Hematopoietic multipotent progenitor cell (in vitro differentiated cells): Measurements from ENCODE around the gene BSDC1. TPM values are rescaled to one million over a fixed set of nuclear protein-coding genes. Genes with fewer than 3 reads are reported as not detected.
"Not testable (repeated sequence)": the region's sequence is repeated elsewhere in the genome, so short reads cannot be mapped to it uniquely, and the experiment has no call there.

Source experiments
- DNase-seq, 3 donors: peaks; one replicate each; pipeline ENCODE4 v3.0.0-alpha.2; 2011 to 2015; ENCODE audit warnings: low read depth in 2 of 3, low spot score in 2 of 3
- total RNA-seq: library from RNA; depleted of rRNA; stranded (reverse); fragments of >200 nt; gene quantifications from one replicate; pipeline ENCODE4 v1.2.3, GENCODE V29; 2012

Gene BSDC1
- total RNA-seq, 1 donor = 73.8 TPM

DNA sequence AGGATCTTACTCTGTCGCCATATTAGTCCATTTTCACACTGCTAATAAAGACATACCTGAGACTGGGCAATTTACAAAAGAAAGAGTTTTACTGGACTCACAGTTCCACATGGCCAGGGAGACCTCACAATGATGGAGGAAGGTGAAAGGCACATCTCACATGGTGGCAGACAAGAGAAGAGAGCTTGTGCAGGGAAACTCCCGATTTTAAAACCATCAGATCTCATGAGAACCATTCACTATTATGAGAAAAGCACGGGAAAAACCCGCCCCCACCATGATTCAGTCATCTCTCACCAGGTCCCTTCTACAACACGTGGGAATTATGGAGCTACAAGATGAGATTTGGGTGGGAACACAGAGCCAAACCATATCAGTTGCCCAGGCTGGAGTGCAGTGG is 2.3 kb upstream of the BSDC1 start:
- not testable (repeated sequence) for DNase-seq

DNA sequence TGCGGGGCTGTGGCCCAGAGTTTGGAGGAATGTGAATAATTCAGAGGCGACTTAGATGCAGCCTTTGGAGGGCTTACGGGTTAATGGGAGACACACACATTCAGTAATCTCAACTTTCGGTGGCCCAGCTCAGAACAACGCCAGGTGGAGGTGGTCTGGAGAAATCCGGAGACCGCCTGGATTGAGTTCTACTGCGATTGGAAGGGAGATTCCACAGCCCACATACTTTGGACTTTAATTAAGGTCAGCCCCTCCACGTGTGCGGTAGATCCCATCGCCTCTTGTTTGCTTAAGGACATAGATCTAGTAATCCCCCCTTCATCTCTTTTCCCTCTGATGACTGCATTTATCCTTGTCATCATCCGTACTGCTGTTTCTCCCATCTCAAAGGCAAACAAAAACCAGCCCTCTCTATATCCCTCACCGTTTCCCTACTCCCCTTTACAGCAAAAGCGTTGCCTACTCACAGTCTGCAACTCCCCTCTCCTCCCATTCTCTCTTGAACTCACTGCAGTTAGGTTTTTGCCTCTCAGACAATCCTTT is 720 bp upstream of the BSDC1 start:
- peak in 1 of 3 donors; percentile 25 for DNase-seq

DNA sequence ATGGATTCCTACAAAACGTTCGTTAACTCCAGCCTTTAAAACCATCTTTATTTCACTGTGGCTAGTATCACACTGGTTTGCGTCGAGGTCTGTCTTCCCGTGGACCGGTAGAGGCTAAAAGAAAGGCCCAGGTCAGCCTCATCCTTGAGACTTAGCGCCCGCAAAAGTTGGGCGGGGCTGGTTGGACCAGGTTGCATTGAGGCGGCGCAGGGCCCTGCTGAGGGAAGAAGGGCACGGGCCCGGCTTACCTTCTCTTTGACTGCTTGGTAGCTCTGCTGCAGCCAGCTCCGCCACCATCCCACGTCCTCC is 455 bp downstream of the BSDC1 start:
- peak in 1 of 3 donors; percentile 60 for DNase-seq

DNA sequence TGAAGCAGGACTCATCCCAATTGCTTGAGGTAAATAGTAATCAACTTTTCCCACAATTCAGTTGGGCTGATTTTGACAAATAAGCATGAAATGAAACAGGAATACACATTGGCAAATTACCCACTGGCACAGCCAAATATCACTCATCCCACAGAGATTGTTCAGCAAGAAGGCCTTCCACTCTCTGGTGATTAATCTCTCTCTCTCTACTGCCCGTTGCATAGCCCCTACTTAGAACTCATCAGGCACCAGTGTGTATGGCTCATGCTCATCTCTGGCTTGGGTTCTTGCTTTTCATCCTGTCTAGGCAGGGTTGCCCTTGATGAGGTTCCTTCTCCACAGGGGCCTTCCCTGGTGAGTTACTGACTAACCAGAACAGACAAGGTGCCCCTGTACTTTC is 1.1 kb downstream of the BSDC1 start:
- DNase-seq = no peak

DNA sequence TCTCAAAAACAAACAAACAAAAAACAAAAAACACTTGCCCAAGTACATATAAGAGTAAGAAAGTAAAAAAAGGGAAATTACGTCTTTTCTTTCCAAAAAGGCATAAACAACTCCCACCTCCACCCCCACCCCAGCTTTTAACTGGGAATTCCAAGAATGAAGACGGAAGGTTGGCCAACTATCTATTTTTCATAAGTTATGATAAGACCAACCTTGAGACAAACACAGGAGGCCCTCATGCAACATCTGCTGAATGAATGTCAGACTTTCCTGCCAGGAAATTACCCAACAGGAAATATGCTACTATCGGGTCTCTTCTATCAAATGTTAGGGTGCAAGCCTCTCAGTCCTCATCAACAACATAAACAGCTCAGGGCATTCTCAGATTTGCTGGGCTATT is 1.9 kb downstream of the BSDC1 start:
- no peak for DNase-seq

DNA sequence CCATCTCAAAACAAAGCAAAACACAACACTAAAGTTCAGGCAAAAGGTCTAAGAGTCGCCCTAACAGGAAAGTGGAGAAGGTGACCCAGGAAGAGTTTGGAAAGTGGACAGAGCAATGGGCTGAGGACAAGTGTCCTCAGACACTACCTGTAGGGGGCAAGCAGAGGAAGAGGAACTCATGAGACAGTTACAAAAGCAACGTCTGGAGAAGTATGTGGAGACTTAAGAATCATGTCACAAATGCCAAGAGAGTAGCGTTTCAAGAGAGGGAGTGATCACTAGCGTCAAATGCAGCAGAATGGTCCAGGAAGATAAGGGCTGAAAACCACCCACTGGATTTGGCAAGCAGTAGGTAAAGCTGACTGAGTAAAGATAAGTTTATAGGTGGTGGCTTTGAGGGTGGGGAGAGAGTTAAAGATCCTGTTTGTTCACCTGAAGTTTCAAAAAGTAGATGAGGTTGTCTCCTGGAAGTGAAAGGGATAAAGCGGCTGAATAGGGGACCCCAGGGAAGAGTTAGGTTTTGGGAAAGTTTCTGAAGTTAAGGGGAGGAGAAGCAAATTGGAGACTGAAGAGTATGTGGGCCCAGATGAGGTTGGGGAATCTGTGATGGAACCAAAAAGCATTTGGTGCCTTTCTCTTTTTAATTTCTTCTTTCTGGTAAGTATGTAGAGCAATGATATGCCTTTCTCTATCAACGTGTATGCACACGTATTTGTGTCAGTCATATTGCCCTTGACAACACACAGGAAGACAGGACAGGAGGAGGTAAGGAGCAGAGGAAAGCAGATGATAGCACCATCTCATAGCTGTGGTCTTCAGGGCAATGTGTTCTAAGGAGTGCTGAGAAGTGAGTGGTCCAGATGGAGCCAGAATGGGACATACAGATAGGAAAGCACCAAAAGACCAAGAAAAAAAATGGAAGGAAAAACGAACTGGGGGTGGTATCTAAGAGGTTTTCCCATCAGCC is 3.1 kb downstream of the BSDC1 start:
- peak in 2 of 3 donors; percentile 44 to 48 for DNase-seq

DNA sequence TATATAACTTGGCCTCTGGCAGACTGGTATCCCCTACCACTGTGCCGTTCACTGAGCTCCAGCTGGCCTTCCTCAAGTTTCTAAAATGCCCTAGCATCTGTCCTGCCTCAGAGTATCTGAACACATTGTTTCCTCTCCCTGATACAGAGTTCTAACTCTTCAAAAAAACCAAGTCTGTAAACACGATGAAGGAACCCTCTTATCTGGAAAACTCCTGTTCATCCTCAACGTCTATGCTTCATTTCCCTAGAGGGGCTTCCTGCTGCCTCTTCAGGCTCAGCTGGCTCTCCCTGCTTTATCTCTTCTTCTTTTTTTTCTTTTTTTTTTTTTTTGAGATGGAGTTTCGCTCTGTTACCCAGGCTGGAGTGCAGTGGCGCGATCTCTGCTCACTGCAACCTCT is 5.6 kb downstream of the BSDC1 start:
- DNase-seq = no peak

DNA sequence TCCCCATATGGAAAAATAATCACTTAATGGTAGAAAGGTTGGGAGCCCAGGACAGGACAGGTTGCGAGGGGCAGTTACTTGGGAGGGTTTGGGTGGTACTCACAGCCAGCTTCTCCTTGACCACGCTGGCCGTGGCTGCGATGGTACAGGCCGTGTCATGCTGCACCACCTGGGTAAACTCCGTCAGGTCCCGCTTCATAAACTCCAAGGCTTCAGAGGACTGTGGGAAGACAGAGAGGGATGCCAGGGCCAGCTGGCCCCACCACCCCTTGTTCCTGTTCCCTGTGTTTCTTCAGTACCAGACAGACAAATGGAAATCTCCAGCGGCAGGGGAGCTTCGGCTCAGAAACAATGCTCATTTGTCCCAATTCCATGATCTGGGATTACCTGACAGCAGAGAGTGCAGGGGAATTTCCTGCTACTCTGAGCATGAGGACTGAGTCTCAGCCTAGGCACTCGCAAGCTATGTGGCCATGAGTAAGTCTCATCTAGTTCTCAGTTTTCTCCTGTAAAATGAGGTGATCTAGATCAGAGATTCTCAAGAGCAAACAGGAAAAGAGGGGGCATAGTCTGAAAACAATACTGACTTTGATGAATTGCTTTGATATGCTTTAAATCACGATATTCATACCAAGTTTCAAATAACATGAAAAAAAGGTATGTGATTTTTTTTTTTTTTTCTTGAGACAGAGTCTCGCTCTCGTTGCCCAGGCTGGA is 7.4 kb downstream of the BSDC1 start:
- no peak for DNase-seq

DNA sequence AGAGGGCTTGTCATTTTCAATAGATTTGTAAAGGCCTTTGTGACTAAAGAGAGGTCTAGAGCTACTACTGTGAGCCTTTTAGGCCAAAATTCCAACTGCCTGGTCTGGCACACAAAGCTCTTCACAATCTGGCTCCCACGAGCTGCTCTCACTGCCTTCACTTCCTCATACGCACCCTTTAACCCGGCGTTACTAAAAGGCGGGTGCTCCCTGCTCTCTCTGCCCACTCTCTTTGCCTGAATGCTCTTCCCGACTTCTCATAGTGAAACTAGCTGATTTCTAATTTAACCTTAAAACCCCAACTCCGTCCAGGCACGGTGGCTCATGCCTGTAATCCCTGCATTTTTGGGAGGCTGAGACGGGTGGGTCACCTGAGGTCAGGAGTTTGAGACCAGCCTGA is 14.2 kb downstream of the BSDC1 start:
- no peak for DNase-seq

DNA sequence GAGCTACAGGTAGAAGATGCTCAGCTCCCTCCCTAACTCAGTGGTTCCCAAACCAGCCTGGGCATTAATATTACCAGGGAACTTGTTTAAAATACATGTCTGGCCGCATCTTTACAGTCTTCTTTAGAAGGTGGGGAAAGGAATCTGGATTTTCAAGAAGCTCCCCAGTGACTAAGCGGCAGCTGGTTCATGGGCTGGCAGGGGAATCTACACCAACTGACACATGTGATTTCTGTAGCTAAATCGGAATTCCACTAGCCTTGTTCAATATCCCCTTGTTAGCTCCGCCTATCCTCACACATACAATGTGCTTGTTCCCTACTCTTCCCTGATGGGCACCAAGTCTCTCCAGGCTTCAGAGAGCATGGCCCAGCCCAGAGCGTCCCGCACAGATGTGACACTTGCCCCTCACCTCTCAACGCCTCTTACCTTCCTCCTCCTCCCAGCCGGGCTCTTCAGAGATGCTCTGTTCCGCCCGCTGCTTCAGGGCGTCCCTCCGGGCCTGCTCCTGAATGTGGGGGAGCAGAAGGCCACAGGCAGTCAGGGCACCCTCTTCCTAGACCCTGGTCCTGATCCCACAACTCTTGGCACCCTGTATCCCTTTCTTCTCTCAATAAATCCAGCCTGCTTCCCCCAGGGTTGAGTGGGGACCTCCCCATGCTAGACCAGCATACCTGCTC is 16.6 kb downstream of the BSDC1 start:
- DNase-seq = no peak

DNA sequence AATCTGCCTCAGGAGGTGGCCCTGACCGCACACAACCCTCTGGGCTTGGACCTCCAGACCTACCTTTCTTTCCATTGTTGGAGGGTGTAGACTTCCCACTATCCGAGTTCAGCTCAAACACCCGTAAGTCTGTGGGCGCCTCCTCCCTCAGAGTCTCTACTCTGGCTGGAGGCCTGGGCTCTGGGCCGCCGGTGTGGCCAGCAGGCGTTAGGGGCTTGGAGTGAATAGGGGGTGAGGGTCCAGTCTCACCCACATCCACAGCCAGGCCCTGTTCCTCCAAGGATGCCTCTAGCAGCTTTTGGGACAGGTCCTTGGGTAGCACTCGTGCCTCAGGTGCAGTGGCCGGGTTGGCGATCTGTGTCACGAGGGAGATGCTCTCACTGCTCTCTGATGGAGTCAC is 18.0 kb downstream of the BSDC1 start:
- no peak for DNase-seq

DNA sequence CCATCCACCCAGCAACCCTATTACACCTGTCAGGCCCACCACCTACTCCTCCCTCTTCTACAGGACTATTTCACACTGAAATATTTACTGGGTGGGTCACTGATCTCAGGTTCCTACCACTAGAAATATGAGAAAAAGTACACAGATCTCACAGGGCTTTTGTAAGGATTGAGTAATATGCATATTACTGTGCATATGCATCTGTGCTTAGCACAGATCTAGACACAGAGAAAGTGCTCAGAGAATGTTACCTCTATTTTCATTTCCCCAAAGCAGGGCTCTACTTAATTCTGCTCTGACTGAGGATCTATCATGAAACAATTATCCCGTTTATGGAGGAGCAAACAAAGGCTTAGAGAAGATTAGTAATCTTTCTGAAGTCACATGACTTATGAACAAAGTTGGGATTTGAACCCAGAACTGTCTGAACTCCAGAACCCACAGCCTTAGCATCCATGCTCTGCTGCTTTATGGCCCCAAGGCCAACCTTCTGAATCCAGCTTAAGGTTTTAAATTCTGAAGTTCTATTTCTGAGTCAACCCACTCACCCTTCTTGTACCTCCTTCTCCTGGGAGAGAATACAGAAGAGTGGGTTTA is 20.1 kb downstream of the BSDC1 start:
- DNase-seq = no peak

DNA sequence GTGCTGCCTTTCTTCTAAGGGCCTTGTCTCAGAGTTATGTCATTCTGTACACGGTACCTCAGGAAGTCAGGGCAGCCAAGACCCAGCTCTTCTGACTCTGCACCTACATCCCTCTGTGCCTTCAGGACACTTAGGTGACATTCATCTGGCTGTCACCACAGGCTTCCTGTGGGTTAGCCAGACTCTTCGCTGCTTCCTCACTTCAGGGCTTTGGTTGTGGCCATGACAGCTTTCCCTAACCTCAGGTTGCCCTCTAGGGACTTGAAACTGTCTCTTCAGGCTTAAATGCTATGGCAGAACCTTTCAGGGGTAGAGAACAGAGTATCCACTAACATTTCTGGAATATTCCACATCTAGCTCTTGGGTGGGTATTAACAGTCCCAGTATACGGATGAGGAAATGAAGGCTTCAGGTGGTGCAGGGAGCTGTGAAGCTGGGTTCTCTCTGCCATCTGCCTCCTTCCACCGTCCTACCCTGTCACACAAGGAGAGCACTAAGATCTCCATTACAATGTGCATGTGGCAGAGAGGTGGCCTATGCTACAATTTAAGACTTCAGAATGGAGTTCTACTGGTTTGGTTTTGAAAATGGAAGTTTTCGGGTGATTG is 22.0 kb downstream of the BSDC1 start:
- DNase-seq = peak; percentile 36 to 88 (median 78)

DNA sequence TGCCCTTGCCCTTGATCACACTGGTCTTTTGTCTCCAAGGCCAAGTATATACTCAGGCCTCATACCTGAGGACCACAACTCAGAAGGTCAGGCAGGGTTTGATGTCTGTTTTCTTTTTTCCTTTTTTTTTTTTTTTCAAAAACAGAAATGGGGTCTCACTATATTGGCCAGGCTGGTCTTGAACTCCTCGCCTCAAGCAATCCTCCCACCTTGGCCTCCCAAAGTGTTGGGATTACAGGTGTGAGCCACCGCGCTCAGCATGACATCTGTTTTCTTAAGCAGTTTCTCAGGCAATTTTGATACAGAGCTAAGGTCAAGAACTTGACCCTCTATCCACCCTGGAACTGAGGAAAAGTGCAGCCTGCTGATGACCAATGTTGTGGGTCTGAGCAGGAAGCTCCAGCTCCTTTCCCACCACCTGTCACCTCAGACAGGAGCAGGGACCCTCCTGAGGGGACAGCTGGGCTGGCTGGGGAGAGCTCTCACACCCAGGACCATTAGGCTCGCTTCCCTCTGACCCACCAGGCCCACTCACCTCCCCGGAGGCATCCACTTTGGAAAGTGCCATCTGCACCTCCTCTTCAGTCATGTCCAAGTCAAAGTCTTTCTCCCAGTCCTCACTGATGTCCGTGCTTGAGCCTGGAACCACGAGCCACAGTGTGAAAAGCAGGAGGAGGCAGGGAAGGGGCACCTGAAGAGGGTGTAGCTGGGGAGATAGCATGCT is 26.2 kb downstream of the BSDC1 start:
- no peak for DNase-seq

DNA sequence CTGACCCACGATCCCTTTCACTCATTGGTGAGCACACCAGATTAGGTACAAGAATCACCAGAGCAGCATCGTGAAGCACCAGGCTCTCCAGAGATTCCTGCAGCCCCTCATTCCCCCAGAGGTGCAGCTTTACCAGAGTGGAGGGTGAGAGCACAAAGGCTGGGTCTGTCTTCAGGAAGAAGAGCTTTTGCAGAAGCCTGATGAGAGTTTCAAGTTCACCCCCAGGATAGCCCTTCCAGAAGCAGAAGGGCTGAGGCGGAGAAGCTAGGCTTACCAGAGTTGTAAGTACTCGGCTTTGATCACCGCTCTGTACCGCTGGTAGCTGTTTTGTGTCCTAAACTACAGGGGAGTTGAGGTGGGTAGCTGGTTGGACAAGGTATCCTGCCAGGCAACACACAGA is 28.8 kb downstream of the BSDC1 start:
- DNase-seq = no peak

DNA sequence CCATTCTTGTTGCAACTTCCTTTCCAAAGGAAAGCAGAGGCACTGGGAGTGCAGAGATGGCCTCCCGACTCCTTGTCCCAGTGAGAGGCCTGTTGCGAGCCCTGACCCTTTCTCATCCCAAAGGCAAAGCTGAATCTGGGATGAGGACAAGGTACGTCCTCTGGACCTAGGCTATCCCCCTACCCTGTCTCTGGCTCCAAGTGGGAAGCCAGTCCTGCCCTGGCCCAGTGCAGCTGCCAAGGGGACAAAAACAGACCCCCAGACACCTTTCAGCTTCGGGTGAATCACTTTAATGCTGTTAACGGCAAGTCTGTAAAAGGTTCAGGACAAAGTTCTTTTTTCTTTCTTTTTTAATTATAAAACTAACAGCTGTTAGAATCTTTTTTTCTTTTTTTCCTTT is 29.4 kb downstream of the BSDC1 start:
- no peak for DNase-seq

DNA sequence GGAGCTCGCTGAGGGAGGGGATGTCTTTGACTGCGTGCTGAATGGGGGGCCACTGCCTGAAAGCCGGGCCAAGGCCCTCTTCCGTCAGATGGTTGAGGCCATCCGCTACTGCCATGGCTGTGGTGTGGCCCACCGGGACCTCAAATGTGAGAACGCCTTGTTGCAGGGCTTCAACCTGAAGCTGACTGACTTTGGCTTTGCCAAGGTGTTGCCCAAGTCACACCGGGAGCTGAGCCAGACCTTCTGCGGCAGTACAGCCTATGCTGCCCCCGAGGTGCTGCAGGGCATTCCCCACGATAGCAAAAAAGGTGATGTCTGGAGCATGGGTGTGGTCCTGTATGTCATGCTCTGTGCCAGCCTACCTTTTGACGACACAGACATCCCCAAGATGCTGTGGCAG is 30.5 kb downstream of the BSDC1 start:
- no peak for DNase-seq

DNA sequence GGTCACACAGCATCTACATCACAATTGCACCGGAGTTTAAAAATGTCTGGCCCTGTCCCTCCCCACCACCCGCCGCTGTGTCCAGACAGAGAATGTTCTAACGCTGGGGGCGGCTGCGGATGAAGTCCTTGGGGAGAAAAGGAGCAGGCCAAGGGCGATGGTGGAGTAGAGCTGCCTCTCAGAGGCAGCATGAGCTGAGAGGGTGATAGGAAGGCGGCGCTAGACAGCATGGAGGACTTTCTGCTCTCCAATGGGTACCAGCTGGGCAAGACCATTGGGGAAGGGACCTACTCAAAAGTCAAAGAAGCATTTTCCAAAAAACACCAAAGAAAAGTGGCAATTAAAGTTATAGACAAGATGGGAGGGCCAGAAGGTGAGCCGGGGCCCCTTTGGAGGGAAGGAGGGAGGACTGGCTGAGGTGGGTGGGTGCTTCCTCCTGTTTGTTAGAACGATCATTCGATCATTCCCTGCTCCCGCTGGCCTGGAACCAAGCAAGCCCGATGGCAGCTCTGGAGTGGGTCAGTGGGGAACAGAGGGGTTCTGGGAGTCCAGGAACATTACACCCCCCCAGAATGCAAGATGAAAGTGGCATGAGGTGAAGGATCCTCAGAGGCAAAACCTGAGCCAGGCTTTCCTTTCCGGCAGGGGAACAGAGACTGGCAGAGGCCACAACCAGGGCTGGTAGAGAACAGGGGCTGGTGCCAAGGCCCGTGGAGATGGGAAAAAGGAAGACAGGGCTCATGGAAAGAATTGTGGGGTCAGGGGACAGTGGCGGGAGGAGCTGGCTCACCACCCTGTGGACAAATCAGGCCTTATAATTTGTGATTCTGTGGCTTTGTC is 31.5 kb downstream of the BSDC1 start, which contains the start of the genes FAM229A and TSSK3:
Gene FAM229A (minus strand): TSS at position 12 of the 840 bp plus-strand sequence. CDS start 394 bp downstream, outside the sequence.
Gene TSSK3 (plus strand): TSS at position 66 of the 840 bp plus-strand sequence. CDS start 163 bp downstream, at position 229.
- no peak for DNase-seq
